HL-60 (cell line): ENCODE data around the gene SERPINA6.

Experiments used
- CTCF ChIP-seq: IDR thresholded peaks from one replicate; pipeline ENCODE4 v1.5.1; 2011; ENCODE audit warnings: low read length, control low read depth, inconsistent platforms; ENCODE audit not compliant: insufficient read depth
- GABPA ChIP-seq: IDR thresholded peaks from 2 replicates; pipeline ENCODE4 v1.6.1; 2012; ENCODE audit warnings: low read depth
- POLR2AphosphoS5 ChIP-seq: IDR thresholded peaks from 2 replicates; pipeline ENCODE4 v1.6.1; 2012; ENCODE audit warnings: low read depth
- REST ChIP-seq: IDR thresholded peaks from 2 replicates; pipeline ENCODE4 v1.6.1; 2012; ENCODE audit warnings: low read depth; ENCODE audit not compliant: insufficient replicate concordance

GRCh38 chr14:94307410-94307992 is 15.6 kb downstream of the SERPINA6 start:
- peak; percentile 28 for TF ChIP-seq CTCF
- no peak for TF ChIP-seq REST
- no peak for TF ChIP-seq GABPA
- no peak for TF ChIP-seq POLR2AphosphoS5
